HG03064 (cell line): ENCODE results near the gene GCK.

Experiments used
- ATAC-seq: cut with Tn5 transposase; IDR thresholded peaks from one replicate; pipeline ENCODE4 v1.9.1; 2021; ENCODE audit warnings: low read depth; ENCODE audit not compliant: unreplicated experiment

GCK gene

GRCh38 chr7:44223362-44224079 lies 34.3 kb upstream of the GCK start:
- no peak for ATAC-seq

- no peak for ATAC-seq
These were observed 33.6 kb upstream of the GCK start for GRCh38 chr7:44222776-44223261.

GRCh38 chr7:44222074-44222473 lies 32.8 kb upstream of the GCK start:
- ATAC-seq, result no peak

- no peak for ATAC-seq
These were observed 32.1 kb upstream of the GCK start for GRCh38 chr7:44221231-44221791.

GRCh38 chr7:44220358-44221112 lies 31.3 kb upstream of the GCK start:
- no peak for ATAC-seq

GRCh38 chr7:44220046-44220357 lies 30.8 kb upstream of the GCK start:
- no peak for ATAC-seq

- ATAC-seq, result no peak
These were observed 30.3 kb upstream of the GCK start for GRCh38 chr7:44219371-44220045.

GRCh38 chr7:44218418-44219201 lies 29.4 kb upstream of the GCK start:
- ATAC-seq, result no peak

GRCh38 chr7:44217852-44218402 lies 28.7 kb upstream of the GCK start:
- ATAC-seq, result no peak

- ATAC-seq, result no peak
These were observed 28.0 kb upstream of the GCK start for GRCh38 chr7:44217223-44217714.

GRCh38 chr7:44216521-44217222 lies 27.4 kb upstream of the GCK start:
- ATAC-seq, result no peak

- no peak for ATAC-seq
These were observed 26.8 kb upstream of the GCK start for GRCh38 chr7:44216019-44216418.

- ATAC-seq, result no peak
These were observed 26.3 kb upstream of the GCK start for GRCh38 chr7:44215531-44215930.

GRCh38 chr7:44213877-44214388 lies 24.7 kb upstream of the GCK start:
- ATAC-seq, result no peak

- no peak for ATAC-seq
These were observed 24.1 kb upstream of the GCK start for GRCh38 chr7:44213206-44213876.

GRCh38 chr7:44212581-44213184 lies 23.4 kb upstream of the GCK start:
- ATAC-seq, result no peak

- ATAC-seq, result no peak
These were observed 22.8 kb upstream of the GCK start for GRCh38 chr7:44212018-44212417.

- no peak for ATAC-seq
These were observed 22.0 kb upstream of the GCK start for GRCh38 chr7:44211126-44211675.
